ENCODE data around the gene SCYL2.
"Not testable (repeated sequence)": the region's sequence is repeated elsewhere in the genome, so short reads cannot be mapped to it uniquely, and the experiment has no call there.

The SCYL2 gene

GRCh38 chr12:100279159-100279558 is 12.2 kb downstream of the SCYL2 start:
- no peaks in the 10 kb centered on the region for H3K9me3 Mint-ChIP-seq
- peaks cover 5% of the 10 kb centered on the region for H3K36me3 Mint-ChIP-seq (ENCODE audit: low read depth)
- no peak overlapping the region for H3K4me3 Mint-ChIP-seq
- H3K4me1 Mint-ChIP-seq (ENCODE audit: low read depth): peaks cover 13% of the 10 kb centered on the region
- no peak overlapping the region for H3K27ac Mint-ChIP-seq
- H3K27me3 Mint-ChIP-seq (ENCODE audit: low read depth): no peaks in the 10 kb centered on the region

- Mint-ChIP-seq H3K27me3 (ENCODE audit: low read depth) (no peaks in the 10 kb centered on the region), H3K4me3 (no peak overlapping the region), H3K4me1 (ENCODE audit: low read depth) (peaks cover 13% of the 10 kb centered on the region), H3K36me3 (ENCODE audit: low read depth) (peaks cover 5% of the 10 kb centered on the region), H3K9me3 (no peaks in the 10 kb centered on the region), H3K27ac (no peak overlapping the region)
Observed at GRCh38 chr12:100279607-100280244, 12.7 kb downstream of the SCYL2 start.

- H3K9me3 Mint-ChIP-seq; H3K27ac Mint-ChIP-seq; H3K4me1 Mint-ChIP-seq (ENCODE audit: low read depth); H3K36me3 Mint-ChIP-seq (ENCODE audit: low read depth); H3K27me3 Mint-ChIP-seq (ENCODE audit: low read depth); H3K4me3 Mint-ChIP-seq: not testable (repeated sequence)
Observed at GRCh38 chr12:100284556-100284955, 17.6 kb downstream of the SCYL2 start.

GRCh38 chr12:100289038-100289437 is 22.1 kb downstream of the SCYL2 start:
- Mint-ChIP-seq H3K27ac (no peak overlapping the region), H3K9me3 (no peaks in the 10 kb centered on the region), H3K4me3 (no peak overlapping the region), H3K36me3 (ENCODE audit: low read depth) (peaks cover 11% of the 10 kb centered on the region), H3K27me3 (ENCODE audit: low read depth) (no peaks in the 10 kb centered on the region), H3K4me1 (ENCODE audit: low read depth) (no peaks in the 10 kb centered on the region)

- peaks cover 11% of the 10 kb centered on the region for H3K36me3 Mint-ChIP-seq (ENCODE audit: low read depth)
- H3K27me3 Mint-ChIP-seq (ENCODE audit: low read depth): no peaks in the 10 kb centered on the region
- H3K4me3 Mint-ChIP-seq: no peak overlapping the region
- H3K9me3 Mint-ChIP-seq: no peaks in the 10 kb centered on the region
- H3K4me1 Mint-ChIP-seq (ENCODE audit: low read depth): no peaks in the 10 kb centered on the region
- H3K27ac Mint-ChIP-seq: no peak overlapping the region
Observed at GRCh38 chr12:100290016-100290415, 23.0 kb downstream of the SCYL2 start.

- Mint-ChIP-seq H3K36me3 (ENCODE audit: low read depth) (peaks cover 12% of the 10 kb centered on the region), H3K27ac (no peak overlapping the region), H3K9me3 (no peaks in the 10 kb centered on the region), H3K27me3 (ENCODE audit: low read depth) (no peaks in the 10 kb centered on the region), H3K4me1 (ENCODE audit: low read depth) (no peaks in the 10 kb centered on the region), H3K4me3 (no peak overlapping the region)
Observed at GRCh38 chr12:100293017-100293416, 26.0 kb downstream of the SCYL2 start.

- not testable (repeated sequence) for H3K4me1 Mint-ChIP-seq (ENCODE audit: low read depth); H3K9me3 Mint-ChIP-seq; H3K27ac Mint-ChIP-seq; H3K27me3 Mint-ChIP-seq (ENCODE audit: low read depth); H3K4me3 Mint-ChIP-seq
- H3K36me3 Mint-ChIP-seq (ENCODE audit: low read depth): peaks cover 20% of the 10 kb centered on the region
Observed at GRCh38 chr12:100294366-100294765, 27.4 kb downstream of the SCYL2 start.

- Mint-ChIP-seq H3K4me1 (ENCODE audit: low read depth) (no peaks in the 10 kb centered on the region), H3K27ac (no peak overlapping the region), H3K4me3 (no peak overlapping the region), H3K9me3 (peaks cover 10% of the 10 kb centered on the region), H3K36me3 (ENCODE audit: low read depth) (peaks cover 31% of the 10 kb centered on the region), H3K27me3 (ENCODE audit: low read depth) (no peaks in the 10 kb centered on the region)
Observed at GRCh38 chr12:100295764-100296555, 29.0 kb downstream of the SCYL2 start.

- no peaks in the 10 kb centered on the region for H3K27me3 Mint-ChIP-seq (ENCODE audit: low read depth)
- H3K36me3 Mint-ChIP-seq (ENCODE audit: low read depth): peaks cover 80% of the 10 kb centered on the region
- H3K4me1 Mint-ChIP-seq (ENCODE audit: low read depth): no peaks in the 10 kb centered on the region
- H3K4me3 Mint-ChIP-seq: no peak overlapping the region
- H3K9me3 Mint-ChIP-seq: peaks cover 54% of the 10 kb centered on the region
- H3K27ac Mint-ChIP-seq: no peak overlapping the region
Observed at GRCh38 chr12:100302081-100302480, 35.1 kb downstream of the SCYL2 start.

GRCh38 chr12:100303831-100304230 is 36.9 kb downstream of the SCYL2 start:
- H3K4me3 Mint-ChIP-seq: no peak overlapping the region
- no peaks in the 10 kb centered on the region for H3K4me1 Mint-ChIP-seq (ENCODE audit: low read depth)
- H3K27me3 Mint-ChIP-seq (ENCODE audit: low read depth): no peaks in the 10 kb centered on the region
- H3K27ac Mint-ChIP-seq: no peak overlapping the region
- peaks cover 79% of the 10 kb centered on the region for H3K36me3 Mint-ChIP-seq (ENCODE audit: low read depth)
- peaks cover 54% of the 10 kb centered on the region for H3K9me3 Mint-ChIP-seq

- not testable (repeated sequence) for H3K4me3 Mint-ChIP-seq; H3K27me3 Mint-ChIP-seq (ENCODE audit: low read depth); H3K4me1 Mint-ChIP-seq (ENCODE audit: low read depth); H3K27ac Mint-ChIP-seq
- Mint-ChIP-seq H3K36me3 (ENCODE audit: low read depth) (peaks cover 76% of the 10 kb centered on the region), H3K9me3 (peaks cover 54% of the 10 kb centered on the region)
Observed at GRCh38 chr12:100304334-100304733, 37.4 kb downstream of the SCYL2 start.

- H3K9me3 Mint-ChIP-seq: peaks cover 22% of the 10 kb centered on the region
- H3K4me3 Mint-ChIP-seq; H3K4me1 Mint-ChIP-seq (ENCODE audit: low read depth); H3K27ac Mint-ChIP-seq; H3K27me3 Mint-ChIP-seq (ENCODE audit: low read depth): not testable (repeated sequence)
- peaks cover 47% of the 10 kb centered on the region for H3K36me3 Mint-ChIP-seq (ENCODE audit: low read depth)
Observed at GRCh38 chr12:100308138-100308537, 41.2 kb downstream of the SCYL2 start.

GRCh38 chr12:100311317-100311716 is 44.3 kb downstream of the SCYL2 start:
- Mint-ChIP-seq H3K9me3 (peaks cover 6% of the 10 kb centered on the region), H3K4me3 (no peak overlapping the region), H3K27me3 (ENCODE audit: low read depth) (no peaks in the 10 kb centered on the region), H3K36me3 (ENCODE audit: low read depth) (peaks cover 23% of the 10 kb centered on the region), H3K27ac (no peak overlapping the region), H3K4me1 (ENCODE audit: low read depth) (no peaks in the 10 kb centered on the region)

GRCh38 chr12:100317371-100317770 is 50.4 kb downstream of the SCYL2 start:
- no peaks in the 10 kb centered on the region for H3K27me3 Mint-ChIP-seq (ENCODE audit: low read depth)
- H3K4me1 Mint-ChIP-seq (ENCODE audit: low read depth): no peaks in the 10 kb centered on the region
- peaks cover 16% of the 10 kb centered on the region for H3K36me3 Mint-ChIP-seq (ENCODE audit: low read depth)
- no peak overlapping the region for H3K27ac Mint-ChIP-seq
- no peak overlapping the region for H3K4me3 Mint-ChIP-seq
- no peaks in the 10 kb centered on the region for H3K9me3 Mint-ChIP-seq

- H3K36me3 Mint-ChIP-seq (ENCODE audit: low read depth): peaks cover 18% of the 10 kb centered on the region
- no peak overlapping the region for H3K4me3 Mint-ChIP-seq
- no peak overlapping the region for H3K27ac Mint-ChIP-seq
- H3K9me3 Mint-ChIP-seq: no peaks in the 10 kb centered on the region
- H3K4me1 Mint-ChIP-seq (ENCODE audit: low read depth): peaks cover 4% of the 10 kb centered on the region
- H3K27me3 Mint-ChIP-seq (ENCODE audit: low read depth): no peaks in the 10 kb centered on the region
Observed at GRCh38 chr12:100324498-100324897, 57.5 kb downstream of the SCYL2 start.
